GM12891 (cell line): ENCODE data around the gene UTP3.
A peak's percentile ranks its signal among the peaks of the same experiment; 100 is the strongest.

Experiments used
- DNase-seq: peaks from one replicate; pipeline ENCODE4 v3.0.0; 2011; ENCODE audit warnings: low spot score; ENCODE audit not compliant: insufficient read length
- FAIRE-seq: peaks from 2 replicates; lab custom pipeline; 2011; peaks lifted over from hg19 to GRCh38; lab: Jason Lieb, UNC
- PAX5 ChIP-seq: IDR thresholded peaks from 2 replicates; pipeline ENCODE4 v1.6.1; 2011; ENCODE audit warnings: low read length, moderate library complexity, mild to moderate bottlenecking; ENCODE audit not compliant: insufficient read depth, severe bottlenecking
- POLR2A ChIP-seq: IDR thresholded peaks from 2 replicates; pipeline ENCODE4 v1.6.1; 2011; ENCODE audit warnings: low read depth, low read length, control low read depth
- POLR2AphosphoS5 ChIP-seq: IDR thresholded peaks from 2 replicates; pipeline ENCODE4 v1.6.1; 2011; ENCODE audit warnings: low read depth, low read length, control low read depth
- POU2F2 ChIP-seq: IDR thresholded peaks from 2 replicates; pipeline ENCODE4 v1.6.1; 2011; ENCODE audit warnings: low read depth, mild to moderate bottlenecking, control low read depth, low read length, moderate library complexity
- SPI1 ChIP-seq: IDR thresholded peaks from 2 replicates; pipeline ENCODE4 v1.6.1; 2011; ENCODE audit warnings: low read depth, low read length, control low read depth
- TAF1 ChIP-seq: IDR thresholded peaks from 2 replicates; pipeline ENCODE4 v1.6.1; 2011; ENCODE audit warnings: low read depth, low read length, control low read depth

The UTP3 gene

GRCh38 chr4:70737006-70737405, 48.7 kb downstream of the UTP3 start:
- TF ChIP-seq POU2F2, result no peak
- TF ChIP-seq POLR2AphosphoS5, result no peak
- no peak for TF ChIP-seq TAF1
- TF ChIP-seq SPI1, result no peak
- TF ChIP-seq POLR2A, result no peak
- no peak for TF ChIP-seq PAX5
- FAIRE-seq (peak; percentile 5), DNase-seq (no peak)

DNA sequence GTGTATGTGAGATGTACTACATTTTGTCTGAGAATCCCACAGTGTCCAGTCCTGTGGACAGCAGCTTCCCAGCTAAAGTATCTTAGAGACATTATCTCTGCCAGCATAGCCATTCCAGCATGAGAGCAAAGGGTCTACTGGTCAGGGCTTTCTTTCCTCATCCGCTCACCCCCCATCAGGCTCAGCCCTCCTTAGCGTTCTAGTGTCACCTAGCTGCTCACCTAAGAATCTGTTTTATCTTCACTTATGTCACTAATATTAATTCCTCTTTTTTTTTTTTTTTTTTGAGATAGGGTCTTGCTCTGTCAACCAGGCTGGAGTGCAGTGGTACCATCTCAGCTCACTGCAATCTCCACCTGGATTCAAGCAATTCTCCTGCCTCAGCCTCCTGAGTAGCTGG, 49.1 kb downstream of the UTP3 start:
- DNase-seq (no peak), FAIRE-seq (peak; percentile 9)
- TF ChIP-seq SPI1 (no peak), PAX5 (no peak), TAF1 (no peak), POU2F2 (no peak), POLR2AphosphoS5 (no peak), POLR2A (no peak)

DNA sequence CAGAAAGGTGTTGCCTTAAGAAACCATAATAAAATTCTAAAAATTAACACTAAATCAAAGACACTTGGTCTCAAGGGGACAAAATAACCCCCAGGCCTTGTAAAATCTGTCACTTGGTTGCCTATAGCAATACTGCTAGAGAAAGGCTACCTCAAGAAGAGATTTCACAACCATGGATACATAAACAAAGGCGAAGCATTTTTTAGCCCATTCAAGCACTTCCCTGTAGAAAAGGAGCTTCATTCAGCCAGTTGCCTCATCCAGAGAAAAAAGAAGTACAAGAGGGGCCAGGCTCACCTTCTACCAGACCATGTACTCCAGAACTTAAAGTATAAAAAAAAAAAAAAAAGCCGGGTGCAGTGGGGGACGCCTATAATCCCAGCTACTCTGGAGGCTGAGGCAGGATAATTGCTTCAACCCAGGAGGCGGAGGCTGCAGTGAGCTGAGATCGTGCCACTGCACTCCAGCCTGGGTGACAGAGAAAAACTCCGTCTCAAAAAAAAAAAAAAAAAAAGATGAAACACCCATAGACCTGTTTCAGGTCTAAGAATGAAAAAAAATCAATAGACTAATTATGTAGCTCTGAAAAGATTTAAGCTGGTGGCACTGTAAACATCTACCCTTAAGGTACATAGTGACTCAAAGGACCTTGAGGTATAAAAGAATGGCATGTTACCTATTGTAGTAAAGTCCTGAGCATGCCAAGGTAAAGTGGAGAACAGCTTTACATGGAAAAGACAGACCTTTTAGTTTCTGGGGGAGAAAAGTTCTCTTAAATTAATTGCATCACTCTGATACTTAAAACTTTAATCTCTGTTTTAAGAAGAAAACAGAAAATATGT, 51.4 kb downstream of the UTP3 start:
- DNase-seq (no peak), FAIRE-seq (no peak)
- no peak for TF ChIP-seq PAX5
- no peak for TF ChIP-seq POLR2A
- no peak for TF ChIP-seq POU2F2
- TF ChIP-seq SPI1, result no peak
- no peak for TF ChIP-seq POLR2AphosphoS5
- TF ChIP-seq TAF1, result no peak
